ENCODE results near the gene SIPA1L3.
A peak's percentile ranks its signal among the peaks of the same experiment; 100 is the strongest.

Gene SIPA1L3

GRCh38 chr19:38030686-38031422, 123.8 kb downstream of the SIPA1L3 start:
- Histone ChIP-seq H3K27me3 (ENCODE audit: insufficient read depth, low read length) (no peaks in the 10 kb centered on the region), H3K4me3 (ENCODE audit: low read length) (no peak overlapping the region), H3K36me3 (ENCODE audit: insufficient read depth, low read depth, low read length) (0 out of 2 replicates have a peak, but pooled peaks cover 3% of the 10 kb centered on the region), H3K9me3 (ENCODE audit: insufficient read depth, low read depth, low read length) (no peaks in the 10 kb centered on the region), H3K9ac (ENCODE audit: low read depth, low read length) (no peak overlapping the region), H3K27ac (ENCODE audit: low read length) (no peak overlapping the region), H3K4me1 (ENCODE audit: insufficient read depth, low read length) (peaks cover 14% of the 10 kb centered on the region)

- H3K9ac ChIP-seq (ENCODE audit: low read depth, low read length), result no peak overlapping the region
- 0 out of 2 replicates have a peak, but pooled peaks cover 3% of the 10 kb centered on the region for H3K36me3 ChIP-seq (ENCODE audit: insufficient read depth, low read depth, low read length)
- no peaks in the 10 kb centered on the region for H3K27me3 ChIP-seq (ENCODE audit: insufficient read depth, low read length)
- no peak overlapping the region for H3K27ac ChIP-seq (ENCODE audit: low read length)
- H3K4me3 ChIP-seq (ENCODE audit: low read length), result no peak overlapping the region
- peaks cover 14% of the 10 kb centered on the region for H3K4me1 ChIP-seq (ENCODE audit: insufficient read depth, low read length)
- H3K9me3 ChIP-seq (ENCODE audit: insufficient read depth, low read depth, low read length), result no peaks in the 10 kb centered on the region
Observed at GRCh38 chr19:38031423-38031770, 124.4 kb downstream of the SIPA1L3 start.

- Histone ChIP-seq H3K27ac (ENCODE audit: low read length) (no peak overlapping the region), H3K4me3 (ENCODE audit: low read length) (no peak overlapping the region), H3K4me1 (ENCODE audit: insufficient read depth, low read length) (peaks cover 18% of the 10 kb centered on the region), H3K27me3 (ENCODE audit: insufficient read depth, low read length) (no peaks in the 10 kb centered on the region), H3K36me3 (ENCODE audit: insufficient read depth, low read depth, low read length) (0 out of 2 replicates have a peak, but pooled peaks cover 3% of the 10 kb centered on the region), H3K9ac (ENCODE audit: low read depth, low read length) (no peak overlapping the region), H3K9me3 (ENCODE audit: insufficient read depth, low read depth, low read length) (no peaks in the 10 kb centered on the region)
Observed at GRCh38 chr19:38032151-38032550, 125.1 kb downstream of the SIPA1L3 start.

DNA sequence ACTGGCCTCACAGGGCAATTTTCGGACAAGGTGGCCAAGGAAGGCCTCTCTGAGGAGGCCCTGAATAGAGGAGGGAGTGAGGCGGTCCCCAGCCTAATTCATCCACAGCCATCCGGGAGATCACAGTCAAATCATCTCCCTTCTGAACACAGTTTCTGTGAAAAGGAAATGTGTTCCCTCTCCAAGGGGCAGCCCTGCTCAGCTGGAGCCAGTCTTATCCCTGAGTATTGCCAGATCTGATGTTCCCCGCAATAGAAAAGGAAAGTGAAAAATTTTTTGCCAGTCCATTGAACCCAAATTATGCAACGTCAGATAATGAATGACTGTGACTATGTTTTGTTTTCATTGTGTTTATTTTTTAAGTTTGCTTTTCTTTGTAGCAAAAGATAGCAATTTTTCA, 125.9 kb downstream of the SIPA1L3 start:
- Histone ChIP-seq H3K27me3 (ENCODE audit: insufficient read depth, low read length) (no peaks in the 10 kb centered on the region), H3K27ac (ENCODE audit: low read length) (no peak overlapping the region), H3K9me3 (ENCODE audit: insufficient read depth, low read depth, low read length) (no peaks in the 10 kb centered on the region), H3K4me3 (ENCODE audit: low read length) (no peak overlapping the region), H3K9ac (ENCODE audit: low read depth, low read length) (0 out of 2 replicates have a peak overlapping the region, but pooled peaks have one; percentile 1), H3K4me1 (ENCODE audit: insufficient read depth, low read length) (peaks cover 25% of the 10 kb centered on the region), H3K36me3 (ENCODE audit: insufficient read depth, low read depth, low read length) (0 out of 2 replicates have a peak, but pooled peaks cover 3% of the 10 kb centered on the region)

GRCh38 chr19:38033658-38034491, 126.9 kb downstream of the SIPA1L3 start:
- H3K9ac ChIP-seq (ENCODE audit: low read depth, low read length), result peak overlapping the region; percentile 5; the same call in 1 of the 2 replicates
- no peaks in the 10 kb centered on the region for H3K27me3 ChIP-seq (ENCODE audit: insufficient read depth, low read length)
- no peak overlapping the region for H3K4me3 ChIP-seq (ENCODE audit: low read length)
- peak overlapping the region; percentile 22 for H3K27ac ChIP-seq (ENCODE audit: low read length)
- H3K4me1 ChIP-seq (ENCODE audit: insufficient read depth, low read length), result peaks cover 27% of the 10 kb centered on the region
- H3K9me3 ChIP-seq (ENCODE audit: insufficient read depth, low read depth, low read length), result no peaks in the 10 kb centered on the region
- H3K36me3 ChIP-seq (ENCODE audit: insufficient read depth, low read depth, low read length), result 0 out of 2 replicates have a peak, but pooled peaks cover 3% of the 10 kb centered on the region

DNA sequence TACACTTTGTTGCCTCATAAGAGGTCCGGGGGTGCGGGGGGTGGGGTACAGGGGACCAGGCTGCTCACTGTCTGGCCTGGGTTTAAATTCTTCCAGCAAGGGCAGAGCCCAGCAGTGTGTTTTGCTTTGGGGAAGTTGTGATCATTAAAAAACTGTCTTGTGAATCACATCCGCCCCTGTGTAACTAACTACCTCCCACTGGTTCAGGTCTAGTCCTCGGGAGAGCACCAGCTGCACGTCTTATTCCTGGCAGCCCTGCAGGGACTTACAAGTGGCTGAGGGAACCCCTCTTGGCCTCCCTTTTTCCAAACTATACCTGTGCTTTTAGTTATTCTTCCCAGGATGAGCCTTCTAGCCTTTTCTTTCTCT, 127.5 kb downstream of the SIPA1L3 start:
- H3K4me1 ChIP-seq (ENCODE audit: insufficient read depth, low read length), result peaks cover 27% of the 10 kb centered on the region
- H3K4me3 ChIP-seq (ENCODE audit: low read length), result no peak overlapping the region
- no peaks in the 10 kb centered on the region for H3K36me3 ChIP-seq (ENCODE audit: insufficient read depth, low read depth, low read length)
- peak overlapping the region; percentile 22 for H3K27ac ChIP-seq (ENCODE audit: low read length)
- no peaks in the 10 kb centered on the region for H3K9me3 ChIP-seq (ENCODE audit: insufficient read depth, low read depth, low read length)
- peak overlapping the region; percentile 5; the same call in 1 of the 2 replicates for H3K9ac ChIP-seq (ENCODE audit: low read depth, low read length)
- H3K27me3 ChIP-seq (ENCODE audit: insufficient read depth, low read length), result no peaks in the 10 kb centered on the region

DNA sequence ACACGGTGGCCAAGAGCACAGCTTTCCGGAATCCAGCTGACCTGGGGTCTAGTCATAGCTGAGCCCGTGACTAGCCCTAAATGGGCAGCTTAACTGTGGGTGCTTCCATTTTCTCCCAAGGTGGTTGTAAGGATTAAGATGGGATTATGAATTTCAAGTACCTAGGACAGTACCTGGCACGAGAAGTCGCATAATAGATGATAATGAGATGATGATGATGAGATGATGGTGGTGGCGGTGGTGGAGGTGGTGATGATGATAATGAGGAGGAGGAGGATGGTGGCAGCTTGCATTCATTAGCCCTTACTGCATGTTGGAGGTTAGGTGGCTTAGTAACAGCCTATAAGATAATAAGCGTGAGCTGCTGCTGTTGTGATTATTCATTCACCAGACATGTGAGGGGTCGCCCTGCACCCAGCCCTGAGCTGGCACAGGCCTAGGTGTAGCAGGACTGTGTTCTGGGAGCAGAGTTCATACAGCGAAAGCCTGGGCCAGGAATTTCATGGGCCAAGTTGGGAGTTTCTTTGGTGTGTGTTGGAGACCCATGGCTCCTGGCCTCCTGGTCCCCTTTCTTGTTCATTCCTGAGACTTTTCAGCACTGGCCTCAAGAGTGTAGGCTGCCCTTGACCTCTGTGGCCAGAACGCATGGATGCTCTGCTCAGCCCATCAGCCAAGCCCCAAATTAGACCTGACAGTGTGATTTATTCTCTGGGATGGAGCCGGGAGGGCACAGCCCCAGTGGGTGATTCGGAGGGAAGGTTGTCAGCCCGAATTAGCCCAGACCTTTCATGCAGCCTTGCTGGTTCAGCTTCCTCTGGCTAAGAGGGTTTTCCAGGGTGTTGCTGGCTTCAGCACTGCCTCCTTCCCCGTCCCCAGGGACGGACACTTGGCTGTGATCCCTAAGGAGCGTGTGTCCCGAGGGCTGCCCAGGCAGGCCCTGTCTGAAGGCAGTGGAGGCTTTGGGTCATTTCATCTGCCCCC, 128.8 kb downstream of the SIPA1L3 start:
- no peaks in the 10 kb centered on the region for H3K27me3 ChIP-seq (ENCODE audit: insufficient read depth, low read length)
- H3K4me3 ChIP-seq (ENCODE audit: low read length), result no peak overlapping the region
- 0 out of 2 replicates have a peak overlapping the region, but pooled peaks have one; percentile 16 for H3K9ac ChIP-seq (ENCODE audit: low read depth, low read length)
- no peaks in the 10 kb centered on the region for H3K9me3 ChIP-seq (ENCODE audit: insufficient read depth, low read depth, low read length)
- H3K27ac ChIP-seq (ENCODE audit: low read length), result no peak overlapping the region
- H3K36me3 ChIP-seq (ENCODE audit: insufficient read depth, low read depth, low read length), result no peaks in the 10 kb centered on the region
- H3K4me1 ChIP-seq (ENCODE audit: insufficient read depth, low read length), result peaks cover 27% of the 10 kb centered on the region

DNA sequence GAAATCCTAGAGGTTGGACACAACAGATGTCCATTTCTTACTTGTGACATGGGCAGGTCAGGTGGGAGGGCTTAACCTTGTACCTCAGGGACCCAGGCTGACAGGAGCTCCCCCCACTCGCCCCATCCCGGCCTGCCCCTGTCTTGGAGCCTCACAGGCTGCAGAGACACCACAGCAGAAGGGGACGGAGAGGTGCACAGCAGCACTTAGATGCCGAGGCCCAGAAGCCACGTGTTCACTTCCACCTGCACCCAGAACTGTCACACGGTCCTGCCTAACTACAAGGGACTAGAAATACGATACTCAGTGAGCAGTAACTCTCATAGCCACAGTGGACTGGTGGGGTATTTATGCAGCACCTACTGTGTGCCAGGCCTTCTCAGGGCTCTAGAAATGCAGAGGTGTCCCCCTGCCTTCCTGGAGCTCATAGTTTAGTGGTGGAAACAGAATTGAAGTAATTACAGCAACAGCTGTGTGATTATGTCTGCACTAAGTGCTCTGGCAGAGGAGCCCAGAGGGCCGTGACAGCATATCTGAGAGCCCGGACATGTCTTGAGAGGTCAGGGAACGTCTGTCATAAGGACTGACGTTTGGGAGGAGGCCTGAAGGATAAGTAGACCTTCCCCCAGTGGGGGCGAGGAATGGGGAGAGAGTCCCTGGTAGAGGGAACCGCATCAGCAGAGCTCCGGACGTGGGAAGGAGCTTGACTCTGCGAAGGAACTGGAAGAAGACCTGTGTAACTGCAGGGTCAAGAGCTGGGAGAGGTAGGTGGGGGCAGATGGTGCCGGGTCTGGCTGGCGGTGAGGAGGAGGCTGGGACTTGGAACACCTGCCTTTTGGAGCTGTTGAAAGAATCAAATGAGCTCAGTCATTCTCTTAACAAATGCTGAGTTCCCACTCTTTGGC, 130.0 kb downstream of the SIPA1L3 start:
- no peaks in the 10 kb centered on the region for H3K36me3 ChIP-seq (ENCODE audit: insufficient read depth, low read depth, low read length)
- peak overlapping the region; percentile 24; the same call in 1 of the 2 replicates for H3K9ac ChIP-seq (ENCODE audit: low read depth, low read length)
- no peaks in the 10 kb centered on the region for H3K27me3 ChIP-seq (ENCODE audit: insufficient read depth, low read length)
- H3K27ac ChIP-seq (ENCODE audit: low read length), result no peak overlapping the region
- H3K4me3 ChIP-seq (ENCODE audit: low read length), result no peak overlapping the region
- no peaks in the 10 kb centered on the region for H3K9me3 ChIP-seq (ENCODE audit: insufficient read depth, low read depth, low read length)
- H3K4me1 ChIP-seq (ENCODE audit: insufficient read depth, low read length), result peaks cover 27% of the 10 kb centered on the region

- Histone ChIP-seq H3K9ac (ENCODE audit: low read depth, low read length) (no peak overlapping the region), H3K4me1 (ENCODE audit: insufficient read depth, low read length) (peaks cover 24% of the 10 kb centered on the region; the same call in 1 of the 2 replicates)
Observed at GRCh38 chr19:38039966-38040365, 133.0 kb downstream of the SIPA1L3 start.

DNA sequence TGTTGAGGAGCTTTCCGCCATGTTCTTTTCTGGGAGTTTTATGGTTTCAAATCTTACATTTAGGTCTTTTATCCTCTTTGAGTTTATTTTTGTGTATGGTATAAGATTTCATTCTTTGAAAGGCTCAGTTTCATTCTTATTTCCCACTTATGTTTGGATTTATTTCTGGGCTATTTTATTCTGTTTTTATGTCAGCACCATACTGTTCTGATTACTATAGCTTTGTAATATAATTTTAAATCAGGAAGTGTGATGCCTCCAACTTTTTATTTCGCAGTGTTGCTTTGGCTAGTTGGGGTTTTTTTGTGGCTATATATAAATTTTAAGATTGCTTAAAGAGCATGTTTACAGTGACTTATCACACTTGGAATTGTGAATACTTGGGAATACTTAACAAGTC, 135.1 kb downstream of the SIPA1L3 start:
- no peak overlapping the region for H3K4me3 ChIP-seq (ENCODE audit: low read length)
- H3K9ac ChIP-seq (ENCODE audit: low read depth, low read length), result no peak overlapping the region
- H3K36me3 ChIP-seq (ENCODE audit: insufficient read depth, low read depth, low read length), result no peaks in the 10 kb centered on the region
- no peaks in the 10 kb centered on the region for H3K27me3 ChIP-seq (ENCODE audit: insufficient read depth, low read length)
- H3K9me3 ChIP-seq (ENCODE audit: insufficient read depth, low read depth, low read length), result no peaks in the 10 kb centered on the region
- H3K27ac ChIP-seq (ENCODE audit: low read length), result no peak overlapping the region
- peaks cover 27% of the 10 kb centered on the region; the same call in 1 of the 2 replicates for H3K4me1 ChIP-seq (ENCODE audit: insufficient read depth, low read length)

More at GRCh38 chr19:38039966-38040365, 133.0 kb downstream of the SIPA1L3 start:
- Histone ChIP-seq H3K4me3 (ENCODE audit: low read length) (no peak overlapping the region), H3K27ac (ENCODE audit: low read length) (no peak overlapping the region), H3K9me3 (ENCODE audit: insufficient read depth, low read depth, low read length) (no peaks in the 10 kb centered on the region), H3K27me3 (ENCODE audit: insufficient read depth, low read length) (no peaks in the 10 kb centered on the region), H3K36me3 (ENCODE audit: insufficient read depth, low read depth, low read length) (no peaks in the 10 kb centered on the region)

All from iPS-20b (cell line).